GM18502 (cell line): ENCODE measurements around the gene AACS.
"Not testable (repeated sequence)": the region's sequence is repeated elsewhere in the genome, so short reads cannot be mapped to it uniquely, and the experiment has no call there.

Experiments used
- ATAC-seq: cut with Tn5 transposase; IDR thresholded peaks from one replicate; pipeline ENCODE4 v1.9.1; 2021; ENCODE audit warnings: mild to moderate bottlenecking; ENCODE audit not compliant: unreplicated experiment, poor library complexity

AACS gene

GRCh38 chr12:125090437-125090836, 25.2 kb downstream of the AACS start:
- no peak for ATAC-seq

GRCh38 chr12:125091401-125091800, 26.2 kb downstream of the AACS start:
- no peak for ATAC-seq

GRCh38 chr12:125092108-125092871, 27.1 kb downstream of the AACS start:
- no peak for ATAC-seq

GRCh38 chr12:125092872-125093680, 27.8 kb downstream of the AACS start:
- ATAC-seq = no peak

GRCh38 chr12:125093681-125094330, 28.6 kb downstream of the AACS start:
- no peak for ATAC-seq

GRCh38 chr12:125096894-125097293, 31.7 kb downstream of the AACS start:
- ATAC-seq = no peak

- no peak for ATAC-seq
These were observed 32.2 kb downstream of the AACS start for GRCh38 chr12:125097427-125097826.

- no peak for ATAC-seq
These were observed 33.6 kb downstream of the AACS start for GRCh38 chr12:125098676-125099408.

GRCh38 chr12:125099409-125099782, 34.2 kb downstream of the AACS start:
- no peak for ATAC-seq

- no peak for ATAC-seq
These were observed 35.6 kb downstream of the AACS start for GRCh38 chr12:125100551-125101434.

GRCh38 chr12:125104982-125105381, 39.7 kb downstream of the AACS start:
- ATAC-seq = no peak

GRCh38 chr12:125105600-125105999, 40.4 kb downstream of the AACS start:
- no peak for ATAC-seq

- no peak for ATAC-seq
These were observed 45.6 kb downstream of the AACS start for GRCh38 chr12:125110641-125111360.

GRCh38 chr12:125111403-125111802, 46.2 kb downstream of the AACS start:
- no peak for ATAC-seq

GRCh38 chr12:125112614-125113013, 47.4 kb downstream of the AACS start:
- not testable (repeated sequence) for ATAC-seq

GRCh38 chr12:125113263-125113662, 48.0 kb downstream of the AACS start:
- ATAC-seq = no peak

GRCh38 chr12:125113789-125114188, 48.6 kb downstream of the AACS start:
- no peak for ATAC-seq

GRCh38 chr12:125114365-125115141, 49.3 kb downstream of the AACS start:
- no peak for ATAC-seq
